Body of pancreas (tissue), 4 donors: ENCODE results near the gene GGN. TPM values are rescaled to one million over a fixed set of nuclear protein-coding genes. Genes with fewer than 3 reads are reported as not detected.

ENCODE experiments used
- ATAC-seq: fragments of 150-250 bp; one replicate; pipeline ENCODE4 v1.9.1; 2016
- DNase-seq, 4 donors: peaks; one replicate each; pipeline ENCODE4 v3.0.0-alpha.2; 2019
- H3K27ac ChIP-seq, 4 donors: fragments of 200-600 bp; sonication (generic); 1 replicate in 3 of 4; 2 replicates in 1 of 4; pipeline versions ENCODE4 v1.5.1 to v1.6.1; 2016 to 2019; ENCODE audit warnings: mild to moderate bottlenecking in 1 of 4, mixed read lengths in 1 of 4, moderate library complexity in 1 of 4
- H3K27me3 ChIP-seq, 2 donors: fragments of 200-600 bp; sonication (generic); one replicate each; pipeline ENCODE4 v1.6.0; 2016; ENCODE audit warnings: mild to moderate bottlenecking in 1 of 2
- H3K36me3 ChIP-seq, 2 donors: fragments of 200-600 bp; sonication (generic); replicated peaks in 1 of 2; 2 replicates each; pipeline ENCODE4 v1.5.1; 2016; ENCODE audit warnings: low read depth in 2 of 2; ENCODE audit not compliant: insufficient read depth in 1 of 2
- H3K4me1 ChIP-seq: fragments of 200-600 bp; sonication (generic); one replicate; pipeline ENCODE4 v1.6.0; 2016
- H3K4me3 ChIP-seq, 2 donors: fragments of 200-600 bp; sonication (generic); 1 replicate in 1 of 2; 2 replicates in 1 of 2; pipeline ENCODE4 v1.5.1; 2016 to 2019
- H3K9me3 ChIP-seq, 3 donors: fragments of 200-600 bp; sonication (generic); 1 replicate in 2 of 3; 2 replicates in 1 of 3; pipeline ENCODE4 v1.5.1; 2016
- POLR2A ChIP-seq, 3 donors: fragments of 450-650 bp; IDR thresholded peaks; one replicate each; pipeline ENCODE4 v1.6.1; 2016; ENCODE audit warnings: antibody characterized with exemption in 3 of 3, mild to moderate bottlenecking in 2 of 3
- WGBS, 2 donors: methylation state at CpG; one replicate each; pipeline ENCODE4 v1.1.5; 2017; 5-methylcytosine and 5-hydroxymethylcytosine counted together
- intact Hi-C: fragments of 100-400 bp; cut with DNase I; formaldehyde crosslinking; loops from one replicate; pipeline ENCODE4 v1.15.1; 2023
- total RNA-seq, 2 donors: library from RNA; depleted of rRNA; stranded (reverse); fragments of >200 nt; gene quantifications; one replicate each; pipeline ENCODE4 v1.1.0, GENCODE V29; 2016
- TF ChIP-seq, protein P1 (sequence below), 7 experiments: fragments of 450-650 bp in 4 of 7; fragments of 200-600 bp in 3 of 7; sonication (generic) in 3 of 7; IDR thresholded peaks; one replicate each; pipeline ENCODE4 v1.5.1; 2016 to 2019; ENCODE audit warnings: antibody characterized with exemption in 7 of 7

Gene GGN
- total RNA-seq, 2 donors from 2014 or later = 0.78 TPM; not detected in 1

DNA sequence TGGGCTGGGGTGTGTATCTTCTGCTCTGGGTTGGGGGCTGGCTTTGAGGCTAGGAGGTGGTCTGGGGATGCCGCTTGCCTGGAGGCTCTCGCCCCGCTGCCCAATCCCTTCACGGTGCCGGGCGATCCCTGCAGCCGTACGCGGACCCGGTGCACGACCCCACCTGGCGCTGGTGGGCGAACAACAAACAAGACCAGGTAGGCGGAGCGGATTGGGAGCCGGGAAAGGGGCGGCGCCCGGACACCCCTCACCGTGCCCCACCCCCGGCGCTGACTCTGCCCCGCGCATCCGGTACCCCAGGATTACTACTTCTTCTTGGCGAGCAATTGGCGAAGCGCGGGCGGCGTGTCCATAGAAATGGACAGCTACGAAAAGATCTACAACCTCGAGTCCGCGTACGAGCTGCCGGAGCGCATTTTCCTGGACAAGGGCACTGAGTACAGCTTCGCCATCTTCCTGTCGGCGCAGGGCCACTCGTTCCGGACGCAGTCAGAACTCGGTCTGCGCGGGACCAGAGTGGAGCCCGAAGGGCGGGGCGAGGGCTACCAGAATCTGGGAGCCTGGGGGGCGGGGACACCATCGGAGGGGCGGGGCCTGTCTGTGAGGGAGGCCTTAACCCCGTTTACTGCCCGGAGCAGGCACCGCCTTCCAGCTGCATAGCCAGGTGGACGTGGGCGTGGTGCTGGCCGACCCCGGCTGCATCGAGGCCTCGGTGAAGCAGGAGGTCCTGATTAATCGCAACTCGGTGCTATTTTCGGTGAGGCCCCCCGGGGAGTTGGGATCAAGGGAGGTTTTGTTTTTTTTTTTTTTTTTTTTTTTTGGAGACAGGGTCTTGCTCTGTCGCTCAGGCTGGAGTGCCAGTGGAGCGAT lies 25.5 kb downstream of the GGN start:
- no peaks in the 10 kb centered on the region for H3K9me3 ChIP-seq
- intact Hi-C loops = no loop called here
- H3K4me3 ChIP-seq = peak overlapping the region; percentile 28 to 57
- peaks cover 15% of the 10 kb centered on the region for H3K4me1 ChIP-seq
- ATAC-seq = peak; percentile 64
- no peaks in the 10 kb centered on the region for H3K36me3 ChIP-seq
- peak; percentile 73 to 85 (median 82) for DNase-seq
- H3K27me3 ChIP-seq = peaks cover 0 to 5% of the 10 kb centered on the region in 2 donors
- TF ChIP-seq, protein P1, sequence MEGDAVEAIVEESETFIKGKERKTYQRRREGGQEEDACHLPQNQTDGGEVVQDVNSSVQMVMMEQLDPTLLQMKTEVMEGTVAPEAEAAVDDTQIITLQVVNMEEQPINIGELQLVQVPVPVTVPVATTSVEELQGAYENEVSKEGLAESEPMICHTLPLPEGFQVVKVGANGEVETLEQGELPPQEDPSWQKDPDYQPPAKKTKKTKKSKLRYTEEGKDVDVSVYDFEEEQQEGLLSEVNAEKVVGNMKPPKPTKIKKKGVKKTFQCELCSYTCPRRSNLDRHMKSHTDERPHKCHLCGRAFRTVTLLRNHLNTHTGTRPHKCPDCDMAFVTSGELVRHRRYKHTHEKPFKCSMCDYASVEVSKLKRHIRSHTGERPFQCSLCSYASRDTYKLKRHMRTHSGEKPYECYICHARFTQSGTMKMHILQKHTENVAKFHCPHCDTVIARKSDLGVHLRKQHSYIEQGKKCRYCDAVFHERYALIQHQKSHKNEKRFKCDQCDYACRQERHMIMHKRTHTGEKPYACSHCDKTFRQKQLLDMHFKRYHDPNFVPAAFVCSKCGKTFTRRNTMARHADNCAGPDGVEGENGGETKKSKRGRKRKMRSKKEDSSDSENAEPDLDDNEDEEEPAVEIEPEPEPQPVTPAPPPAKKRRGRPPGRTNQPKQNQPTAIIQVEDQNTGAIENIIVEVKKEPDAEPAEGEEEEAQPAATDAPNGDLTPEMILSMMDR (IDR thresholded peaks at IDR 0.05) = no peak
- TF ChIP-seq POLR2A (IDR thresholded peaks at IDR 0.05) = peak in 1 of 3 donors; percentile 14
- H3K27ac ChIP-seq = peak overlapping the region in 2 of 4 donors; percentile 22 to 64
- WGBS, 2 donors = 2 to 5% methylated on average over 14 to 61 of the region's 68 CpGs

GRCh38 chr19:38361633-38362075 lies 26.2 kb downstream of the GGN start:
- peaks cover 15% of the 10 kb centered on the region for H3K4me1 ChIP-seq
- DNase-seq (peak; percentile 60 to 83 (median 78)), ATAC-seq (peak; percentile 88)
- 0% methylated on average over 5 to 33 of the region's 37 CpGs for WGBS, 2 donors
- intact Hi-C loops = no loop called here
- no peaks in the 10 kb centered on the region for H3K9me3 ChIP-seq
- peak overlapping the region in 1 of 4 donors; percentile 64 for H3K27ac ChIP-seq
- H3K36me3 ChIP-seq = no peaks in the 10 kb centered on the region
- H3K27me3 ChIP-seq = peaks cover 0 to 5% of the 10 kb centered on the region in 2 donors
- H3K4me3 ChIP-seq = peak overlapping the region; percentile 28 to 57
- TF ChIP-seq, protein P1 (IDR thresholded peaks at IDR 0.05) = peak in 6 of 7 experiments; percentile 11 to 56 (median 26)
- TF ChIP-seq POLR2A (IDR thresholded peaks at IDR 0.05) = no peak

GRCh38 chr19:38360839-38361631 lies 26.8 kb downstream of the GGN start:
- 14 to 20% methylated on average over 21 to 23 of the region's 23 CpGs for WGBS, 2 donors
- intact Hi-C loops = no loop called here
- Histone ChIP-seq H3K4me3 (no peak overlapping the region), H3K27ac (no peak overlapping the region), H3K9me3 (no peaks in the 10 kb centered on the region), H3K27me3 (peaks cover 0 to 5% of the 10 kb centered on the region in 2 donors), H3K4me1 (peaks cover 15% of the 10 kb centered on the region), H3K36me3 (no peaks in the 10 kb centered on the region)
- ATAC-seq (no peak), DNase-seq (no peak)
- TF ChIP-seq, protein P1 (IDR thresholded peaks at IDR 0.05) = no peak
- no peak for TF ChIP-seq POLR2A (IDR thresholded peaks at IDR 0.05)

DNA sequence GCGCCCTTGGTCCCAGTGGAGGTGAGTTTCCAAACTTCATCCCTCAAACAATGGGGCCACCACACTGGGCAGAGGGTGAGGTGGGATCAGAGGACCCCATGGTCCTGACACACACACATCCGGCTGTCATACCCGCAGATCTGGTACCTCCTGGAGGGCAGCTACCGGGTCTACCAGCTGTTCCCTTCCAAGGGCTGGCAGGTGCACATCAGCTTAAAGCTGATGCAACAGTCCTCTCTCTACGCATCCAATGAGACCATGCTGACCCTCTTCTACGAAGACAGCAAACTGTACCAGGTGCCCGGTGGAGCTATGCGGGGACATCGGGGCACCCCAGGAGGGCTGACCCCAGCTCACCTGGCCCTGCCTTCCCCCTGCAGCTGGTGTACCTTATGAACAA lies 27.5 kb downstream of the GGN start:
- Histone ChIP-seq H3K27ac (no peak overlapping the region), H3K4me1 (peaks cover 15% of the 10 kb centered on the region), H3K27me3 (peaks cover 0 to 5% of the 10 kb centered on the region in 2 donors), H3K4me3 (no peak overlapping the region), H3K9me3 (no peaks in the 10 kb centered on the region), H3K36me3 (no peaks in the 10 kb centered on the region)
- intact Hi-C loops = no loop called here
- no peak for DNase-seq
- ATAC-seq = no peak
- WGBS, 2 donors = 62 to 71% methylated on average over 3 to 4 of the region's 9 CpGs
- no peak for TF ChIP-seq POLR2A (IDR thresholded peaks at IDR 0.05)
- TF ChIP-seq, protein P1 (IDR thresholded peaks at IDR 0.05) = no peak
